GM11168 (cell line): Measurements from ENCODE around the gene MEF2D.

Experiments used
- in situ Hi-C: fragments of 300-500 bp; cut with MboI; formaldehyde crosslinking; loops from one replicate; pipeline ENCODE4 v1.12.0; 2022; ENCODE audit warnings: low sequenced_read_pairs; ENCODE audit not compliant: unreplicated experiment

Gene MEF2D

GRCh38 chr1:156500543-156500792 lies at the start of gene MEF2D:
TSS of gene MEF2D (minus strand) at chr1:156500775. CDS start at chr1:156483292, 17,483 bp downstream.
- in situ Hi-C loops = no loop called here

GRCh38 chr1:156550346-156550745 lies 49.8 kb upstream of the MEF2D start:
- in situ Hi-C loops = no loop called here

GRCh38 chr1:156549831-156550230 lies 49.3 kb upstream of the MEF2D start:
- in situ Hi-C loops = no loop called here

DNA sequence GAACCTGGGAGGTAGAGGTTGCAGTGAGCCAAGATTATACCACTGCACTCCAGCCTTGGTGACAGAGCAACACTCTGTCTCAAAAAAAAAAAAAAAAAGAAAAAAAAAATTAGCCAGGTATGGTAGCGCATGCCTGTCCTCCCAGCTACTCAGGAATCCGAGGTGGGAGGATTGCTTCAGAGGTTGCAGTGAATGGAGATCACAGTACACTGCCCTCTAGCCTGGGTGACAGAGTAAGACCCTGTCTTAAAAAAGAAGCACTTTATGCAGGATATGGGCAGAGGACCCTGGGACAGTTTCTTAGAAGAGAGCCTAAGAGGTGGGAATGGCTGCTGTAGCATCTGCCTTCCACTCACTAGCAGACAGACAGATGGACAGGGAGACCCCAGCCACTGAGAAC lies 48.8 kb upstream of the MEF2D start:
- in situ Hi-C loops = no loop called here

DNA sequence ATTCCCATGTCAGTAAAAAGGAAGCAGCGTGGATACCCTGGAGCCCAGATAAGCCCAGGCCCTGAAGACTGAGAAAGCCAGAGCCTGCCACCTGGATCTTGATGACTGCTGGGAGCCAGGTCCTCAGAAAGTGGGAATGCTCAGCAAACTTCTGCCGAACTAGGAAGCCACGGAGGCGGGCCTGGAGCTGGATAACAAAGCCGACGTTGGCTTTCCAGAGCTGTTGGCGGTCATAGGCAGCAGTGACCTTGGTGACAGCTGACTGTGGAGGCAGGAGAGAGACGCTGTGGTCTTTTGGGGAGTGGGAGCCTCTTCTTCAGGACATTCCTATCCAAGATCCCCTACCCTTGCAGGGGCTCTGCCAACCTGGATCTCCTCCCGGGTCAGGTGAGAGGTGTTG lies 47.4 kb upstream of the MEF2D start:
- in situ Hi-C loops = no loop called here

DNA sequence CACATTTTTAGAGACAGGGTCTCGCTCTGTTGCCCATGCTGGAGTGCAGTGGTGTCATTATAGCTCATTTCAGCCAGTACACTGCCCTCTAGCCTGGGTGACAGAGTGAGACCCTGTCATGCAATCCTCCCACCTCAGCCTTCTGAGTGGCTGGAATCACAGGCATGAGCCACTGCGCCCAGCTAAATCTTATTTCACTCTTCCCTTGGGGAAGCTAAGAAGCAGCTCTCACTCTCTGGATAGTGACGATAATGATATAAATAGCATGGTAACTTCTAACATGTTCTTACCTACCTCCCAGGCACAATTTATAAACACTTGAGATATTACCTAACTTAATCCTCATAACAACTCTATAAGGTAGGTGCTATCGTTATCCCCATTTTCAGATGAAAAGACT lies 46.9 kb upstream of the MEF2D start:
- in situ Hi-C loops = no loop called here

DNA sequence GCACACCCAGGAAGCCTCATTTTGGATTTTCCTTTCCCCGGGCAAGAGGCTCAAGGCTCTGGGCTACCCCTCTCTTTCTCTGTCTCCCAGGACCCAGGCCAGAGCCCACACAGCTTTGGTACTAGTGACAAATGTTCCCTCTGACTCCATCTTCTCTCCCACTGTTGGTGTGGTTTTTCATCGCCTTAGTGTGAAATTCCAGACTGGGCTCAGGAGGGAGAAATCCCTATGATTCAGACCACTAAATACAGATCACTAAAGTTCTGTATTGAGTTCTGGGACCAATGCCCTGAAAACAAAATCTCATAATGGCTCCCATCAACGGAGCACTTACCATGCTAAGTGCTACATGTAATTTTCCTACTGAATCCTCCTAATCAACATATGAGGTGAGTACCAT lies 45.7 kb upstream of the MEF2D start:
- in situ Hi-C loops = no loop called here

GRCh38 chr1:156544592-156545102 lies 44.1 kb upstream of the MEF2D start:
- in situ Hi-C loops = no loop called here

GRCh38 chr1:156543066-156543465 lies 42.5 kb upstream of the MEF2D start:
- in situ Hi-C loops = no loop called here

- in situ Hi-C loops = no loop called here
Observed at GRCh38 chr1:156540955-156541354, 40.4 kb upstream of the MEF2D start.

- in situ Hi-C loops = no loop called here
Observed at GRCh38 chr1:156539818-156540355, 39.3 kb upstream of the MEF2D start.

- in situ Hi-C loops = no loop called here
Observed at GRCh38 chr1:156538711-156539440, 38.3 kb upstream of the MEF2D start.

DNA sequence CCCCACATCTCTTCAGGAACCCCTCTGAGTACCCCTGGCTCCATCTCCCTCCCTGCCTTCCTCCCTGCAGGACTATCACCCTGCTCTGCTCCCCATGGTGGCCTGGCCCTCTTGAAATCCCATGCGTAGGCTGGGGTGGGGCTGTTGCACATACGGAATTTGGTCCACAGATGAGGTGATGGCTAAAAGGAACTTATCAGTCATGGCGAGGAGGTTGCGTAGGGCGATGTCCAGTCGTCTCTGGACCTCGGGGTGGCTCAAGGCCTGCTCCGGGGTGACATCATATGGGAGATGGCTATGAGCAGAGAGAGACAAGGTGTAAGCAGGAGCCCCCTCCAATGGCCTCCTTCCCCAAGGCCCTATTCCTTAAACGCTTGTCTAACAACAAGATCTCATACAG lies 36.5 kb upstream of the MEF2D start:
- in situ Hi-C loops = no loop called here

GRCh38 chr1:156534424-156535060 lies 34.0 kb upstream of the MEF2D start:
- in situ Hi-C loops = no loop called here

DNA sequence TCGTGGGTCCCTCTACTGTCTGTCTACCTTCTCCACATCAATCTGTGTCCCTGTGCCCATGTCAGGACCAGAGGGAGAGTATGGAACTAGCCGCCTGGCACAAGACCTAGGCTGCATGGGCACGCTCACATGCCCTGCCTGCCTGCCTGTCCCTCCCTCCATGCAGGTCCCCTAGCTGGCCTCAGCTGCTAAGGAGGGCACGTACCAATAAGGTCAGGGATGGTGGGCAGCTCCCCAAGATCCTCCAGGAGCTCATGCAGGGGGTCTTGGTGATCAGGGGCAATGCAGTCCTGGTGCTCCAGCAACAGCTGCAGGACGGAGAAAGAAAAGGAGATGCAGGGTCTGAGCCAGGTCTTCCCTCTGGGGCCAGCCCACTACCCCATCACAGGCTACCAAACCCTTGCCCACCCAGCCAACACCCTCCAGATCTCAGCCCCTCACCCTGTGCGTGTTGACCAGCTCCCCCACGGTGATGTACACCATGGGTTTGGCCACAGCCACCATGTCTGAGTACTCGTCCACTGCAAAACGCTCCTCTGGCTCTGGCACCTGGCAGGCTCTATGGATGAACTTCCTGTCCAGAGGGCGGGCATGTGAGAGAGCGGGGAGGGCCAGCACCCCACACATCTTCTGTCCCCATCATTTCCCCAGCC lies 33.1 kb upstream of the MEF2D start:
- in situ Hi-C loops = no loop called here

GRCh38 chr1:156532374-156532773 lies 31.8 kb upstream of the MEF2D start:
- in situ Hi-C loops = no loop called here

- in situ Hi-C loops = no loop called here
Observed at GRCh38 chr1:156530006-156530405, 29.4 kb upstream of the MEF2D start.

GRCh38 chr1:156528875-156529425 lies 28.4 kb upstream of the MEF2D start:
- in situ Hi-C loops = no loop called here

- in situ Hi-C loops = no loop called here
Observed at GRCh38 chr1:156528231-156528630, 27.7 kb upstream of the MEF2D start.

- in situ Hi-C loops = no loop called here
Observed at GRCh38 chr1:156527584-156527983, 27.0 kb upstream of the MEF2D start.

DNA sequence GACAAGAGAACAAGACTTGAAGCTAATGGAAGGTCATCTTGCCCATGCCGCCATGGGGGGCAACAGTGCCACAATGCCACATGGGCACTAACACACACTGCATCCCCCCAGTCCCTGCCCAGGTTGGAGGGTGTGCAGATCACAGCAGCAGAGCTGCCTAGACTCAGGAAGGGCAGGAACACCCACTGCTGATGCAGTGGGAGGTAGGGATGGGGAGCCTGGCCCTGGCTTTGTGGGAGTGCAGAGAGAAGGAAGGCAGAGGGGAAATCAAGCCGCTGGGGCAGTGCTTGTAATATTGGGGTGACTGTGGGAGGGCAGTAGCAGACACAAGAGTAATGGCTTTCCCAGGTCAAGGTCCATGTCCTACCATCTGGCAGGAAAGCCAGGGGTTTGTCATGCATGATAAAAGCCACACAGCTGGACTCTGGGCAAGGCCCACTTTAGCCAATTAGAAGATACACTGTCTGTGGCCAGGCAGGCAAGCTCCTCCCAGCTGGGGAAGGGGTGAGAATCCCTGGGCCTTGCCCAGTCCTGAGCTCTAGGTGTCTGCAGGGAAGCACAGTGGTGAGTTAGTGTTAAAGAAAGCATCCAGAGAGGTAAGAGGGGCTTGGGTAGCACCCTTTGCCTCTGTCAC lies 25.4 kb upstream of the MEF2D start:
- in situ Hi-C loops = no loop called here
